Measurements from ENCODE around the gene RHCE.

- TF ChIP-seq TAF1 (IDR thresholded peaks at IDR 0.05; ENCODE audit: borderline replicate concordance, insufficient read depth, low read length): no peak
- TF ChIP-seq, protein P1, sequence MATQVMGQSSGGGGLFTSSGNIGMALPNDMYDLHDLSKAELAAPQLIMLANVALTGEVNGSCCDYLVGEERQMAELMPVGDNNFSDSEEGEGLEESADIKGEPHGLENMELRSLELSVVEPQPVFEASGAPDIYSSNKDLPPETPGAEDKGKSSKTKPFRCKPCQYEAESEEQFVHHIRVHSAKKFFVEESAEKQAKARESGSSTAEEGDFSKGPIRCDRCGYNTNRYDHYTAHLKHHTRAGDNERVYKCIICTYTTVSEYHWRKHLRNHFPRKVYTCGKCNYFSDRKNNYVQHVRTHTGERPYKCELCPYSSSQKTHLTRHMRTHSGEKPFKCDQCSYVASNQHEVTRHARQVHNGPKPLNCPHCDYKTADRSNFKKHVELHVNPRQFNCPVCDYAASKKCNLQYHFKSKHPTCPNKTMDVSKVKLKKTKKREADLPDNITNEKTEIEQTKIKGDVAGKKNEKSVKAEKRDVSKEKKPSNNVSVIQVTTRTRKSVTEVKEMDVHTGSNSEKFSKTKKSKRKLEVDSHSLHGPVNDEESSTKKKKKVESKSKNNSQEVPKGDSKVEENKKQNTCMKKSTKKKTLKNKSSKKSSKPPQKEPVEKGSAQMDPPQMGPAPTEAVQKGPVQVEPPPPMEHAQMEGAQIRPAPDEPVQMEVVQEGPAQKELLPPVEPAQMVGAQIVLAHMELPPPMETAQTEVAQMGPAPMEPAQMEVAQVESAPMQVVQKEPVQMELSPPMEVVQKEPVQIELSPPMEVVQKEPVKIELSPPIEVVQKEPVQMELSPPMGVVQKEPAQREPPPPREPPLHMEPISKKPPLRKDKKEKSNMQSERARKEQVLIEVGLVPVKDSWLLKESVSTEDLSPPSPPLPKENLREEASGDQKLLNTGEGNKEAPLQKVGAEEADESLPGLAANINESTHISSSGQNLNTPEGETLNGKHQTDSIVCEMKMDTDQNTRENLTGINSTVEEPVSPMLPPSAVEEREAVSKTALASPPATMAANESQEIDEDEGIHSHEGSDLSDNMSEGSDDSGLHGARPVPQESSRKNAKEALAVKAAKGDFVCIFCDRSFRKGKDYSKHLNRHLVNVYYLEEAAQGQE (IDR thresholded peaks at IDR 0.05; ENCODE audit: insufficient read depth in 1 of 2, low read depth in 2 of 2, low read length in 2 of 2): no peak
Observed at GRCh38 chr1:25461849-25462248, 41.2 kb upstream of the RHCE start.

All from PFSK-1 (cell line).